SJSA1 (cell line): ENCODE results near the gene KIF26A. TPM values are rescaled to one million over a fixed set of nuclear protein-coding genes. Genes with fewer than 3 reads are reported as not detected.

Experiments
- DNase-seq, 2 experiments: peaks; one replicate each; pipeline ENCODE4 v3.0.0-alpha.2; 2015 to 2020; ENCODE audit warnings: low spot score in 2 of 2, low read depth in 1 of 2
- H3K27ac ChIP-seq: fragments of 250-450 bp; sonication (Bioruptor Pico); 2 replicates; pipeline ENCODE4 v1.5.1; 2020; ENCODE audit warnings: mild to moderate bottlenecking, moderate library complexity
- H3K27me3 ChIP-seq: fragments of 250-450 bp; sonication (Bioruptor Pico); replicated peaks from 2 replicates; pipeline ENCODE4 v1.5.1; 2020; ENCODE audit warnings: mild to moderate bottlenecking, moderate library complexity
- H3K36me3 ChIP-seq: fragments of 250-450 bp; sonication (Bioruptor Pico); 2 replicates; pipeline ENCODE4 v1.5.1; 2020; ENCODE audit warnings: mild to moderate bottlenecking
- H3K4me1 ChIP-seq: fragments of 250-450 bp; sonication (Bioruptor Pico); replicated peaks from 2 replicates; pipeline ENCODE4 v1.6.1; 2021; ENCODE audit warnings: mild to moderate bottlenecking
- H3K4me3 ChIP-seq: fragments of 250-450 bp; sonication (Bioruptor Pico); 2 replicates; pipeline ENCODE4 v1.5.1; 2020; ENCODE audit warnings: mild to moderate bottlenecking
- H3K9me3 ChIP-seq: fragments of 250-450 bp; sonication (Bioruptor Pico); replicated peaks from 2 replicates; pipeline ENCODE4 v1.5.1; 2020; ENCODE audit warnings: mild to moderate bottlenecking
- total RNA-seq: library from RNA; depleted of rRNA; stranded (reverse); fragments of >200 nt; shearing (Covaris generic); gene quantifications from 2 replicates; pipeline ENCODE4 v1.2.3, GENCODE V29; 2014

The KIF26A gene
- total RNA-seq, 1 experiment from 2014 or later = 0.05 TPM

- DNase-seq = no peak
- Histone ChIP-seq H3K27ac (no peak overlapping the region), H3K36me3 (no peaks in the 10 kb centered on the region), H3K27me3 (peaks cover 14% of the 10 kb centered on the region), H3K4me1 (no peaks in the 10 kb centered on the region), H3K9me3 (no peaks in the 10 kb centered on the region), H3K4me3 (no peak overlapping the region)
These were observed 48.9 kb downstream of the KIF26A start for GRCh38 chr14:104187121-104187889.

GRCh38 chr14:104187931-104188726, 49.7 kb downstream of the KIF26A start:
- Histone ChIP-seq H3K4me3 (no peak overlapping the region), H3K9me3 (no peaks in the 10 kb centered on the region), H3K36me3 (no peaks in the 10 kb centered on the region), H3K27me3 (peaks cover 17% of the 10 kb centered on the region), H3K4me1 (no peaks in the 10 kb centered on the region), H3K27ac (no peak overlapping the region)
- DNase-seq = no peak

- peaks cover 17% of the 10 kb centered on the region for H3K27me3 ChIP-seq
- no peaks in the 10 kb centered on the region for H3K4me1 ChIP-seq
- no peak overlapping the region for H3K4me3 ChIP-seq
- no peak for DNase-seq
- no peaks in the 10 kb centered on the region for H3K36me3 ChIP-seq
- no peak overlapping the region for H3K27ac ChIP-seq
- H3K9me3 ChIP-seq = no peaks in the 10 kb centered on the region
These were observed 50.5 kb downstream of the KIF26A start for GRCh38 chr14:104188727-104189400.

- H3K9me3 ChIP-seq = no peaks in the 10 kb centered on the region
- no peak overlapping the region for H3K4me3 ChIP-seq
- peaks cover 17% of the 10 kb centered on the region for H3K27me3 ChIP-seq
- no peak overlapping the region for H3K27ac ChIP-seq
- no peaks in the 10 kb centered on the region for H3K36me3 ChIP-seq
- H3K4me1 ChIP-seq = no peaks in the 10 kb centered on the region
- no peak for DNase-seq
These were observed 51.4 kb downstream of the KIF26A start for GRCh38 chr14:104189629-104190335.

GRCh38 chr14:104190396-104191000, 52.1 kb downstream of the KIF26A start:
- Histone ChIP-seq H3K27ac (no peak overlapping the region), H3K4me1 (no peaks in the 10 kb centered on the region), H3K36me3 (no peaks in the 10 kb centered on the region), H3K9me3 (no peaks in the 10 kb centered on the region), H3K27me3 (peaks cover 17% of the 10 kb centered on the region), H3K4me3 (no peak overlapping the region)
- DNase-seq = no peak

- Histone ChIP-seq H3K36me3 (no peaks in the 10 kb centered on the region), H3K9me3 (no peaks in the 10 kb centered on the region), H3K27me3 (peaks cover 15% of the 10 kb centered on the region), H3K4me1 (no peaks in the 10 kb centered on the region), H3K4me3 (no peak overlapping the region), H3K27ac (no peak overlapping the region)
- DNase-seq = no peak
These were observed 53.1 kb downstream of the KIF26A start for GRCh38 chr14:104191409-104191997.

- Histone ChIP-seq H3K36me3 (no peaks in the 10 kb centered on the region), H3K4me3 (no peak overlapping the region), H3K4me1 (no peaks in the 10 kb centered on the region), H3K27ac (no peak overlapping the region), H3K9me3 (no peaks in the 10 kb centered on the region), H3K27me3 (peaks cover 13% of the 10 kb centered on the region; the same call in 1 of the 2 replicates)
- no peak for DNase-seq
These were observed 53.9 kb downstream of the KIF26A start for GRCh38 chr14:104192146-104192882.

GRCh38 chr14:104192883-104193245, 54.5 kb downstream of the KIF26A start:
- peaks cover 17% of the 10 kb centered on the region; the same call in 1 of the 2 replicates for H3K27me3 ChIP-seq
- H3K4me1 ChIP-seq = no peaks in the 10 kb centered on the region
- no peaks in the 10 kb centered on the region for H3K9me3 ChIP-seq
- DNase-seq = no peak
- no peaks in the 10 kb centered on the region for H3K36me3 ChIP-seq
- H3K4me3 ChIP-seq = no peak overlapping the region
- no peak overlapping the region for H3K27ac ChIP-seq

- Histone ChIP-seq H3K4me1 (no peaks in the 10 kb centered on the region), H3K4me3 (no peak overlapping the region), H3K27me3 (peaks cover 17% of the 10 kb centered on the region; the same call in 1 of the 2 replicates), H3K27ac (no peak overlapping the region), H3K36me3 (no peaks in the 10 kb centered on the region), H3K9me3 (no peaks in the 10 kb centered on the region)
- no peak for DNase-seq
These were observed 55.6 kb downstream of the KIF26A start for GRCh38 chr14:104194016-104194415.

GRCh38 chr14:104194716-104195115, 56.3 kb downstream of the KIF26A start:
- Histone ChIP-seq H3K36me3 (no peaks in the 10 kb centered on the region), H3K4me1 (no peaks in the 10 kb centered on the region), H3K27me3 (peaks cover 17% of the 10 kb centered on the region; the same call in 1 of the 2 replicates), H3K9me3 (no peaks in the 10 kb centered on the region), H3K4me3 (no peak overlapping the region), H3K27ac (no peak overlapping the region)
- no peak for DNase-seq

GRCh38 chr14:104195361-104195760, 57.0 kb downstream of the KIF26A start:
- Histone ChIP-seq H3K4me1 (no peaks in the 10 kb centered on the region), H3K9me3 (no peaks in the 10 kb centered on the region), H3K4me3 (no peak overlapping the region), H3K36me3 (no peaks in the 10 kb centered on the region), H3K27me3 (peaks cover 17% of the 10 kb centered on the region; the same call in 1 of the 2 replicates), H3K27ac (no peak overlapping the region)
- DNase-seq = no peak

GRCh38 chr14:104195878-104196277, 57.5 kb downstream of the KIF26A start:
- H3K9me3 ChIP-seq = no peaks in the 10 kb centered on the region
- DNase-seq = no peak

More at GRCh38 chr14:104195878-104196277, 57.5 kb downstream of the KIF26A start:
- H3K36me3 ChIP-seq = no peaks in the 10 kb centered on the region
- H3K27ac ChIP-seq = no peak overlapping the region
- no peak overlapping the region for H3K4me3 ChIP-seq
- H3K4me1 ChIP-seq = no peaks in the 10 kb centered on the region
- H3K27me3 ChIP-seq = peaks cover 17% of the 10 kb centered on the region; the same call in 1 of the 2 replicates
